ENCODE data around the gene PCYT1B. TPM values are rescaled to one million over a fixed set of nuclear protein-coding genes. Genes with fewer than 3 reads are reported as not detected.
"Not testable (repeated sequence)": the region's sequence is repeated elsewhere in the genome, so short reads cannot be mapped to it uniquely, and the experiment has no call there.

Gene PCYT1B
- total RNA-seq, 1 experiment from 2014 or later: not detected

- DNase-seq (ENCODE audit: low read depth): no peak
These were observed 383 bp downstream of the PCYT1B start for GRCh38 chrX:24646745-24647182.

GRCh38 chrX:24646006-24646405 lies 1.1 kb downstream of the PCYT1B start:
- DNase-seq (ENCODE audit: low read depth): no peak

GRCh38 chrX:24643116-24643515 lies 4.0 kb downstream of the PCYT1B start:
- DNase-seq (ENCODE audit: low read depth): no peak

- DNase-seq (ENCODE audit: low read depth): no peak
These were observed 17.4 kb downstream of the PCYT1B start for GRCh38 chrX:24629701-24630100.

GRCh38 chrX:24619647-24620046 lies 27.5 kb downstream of the PCYT1B start:
- peak; percentile 20 for DNase-seq (ENCODE audit: low read depth)

GRCh38 chrX:24610516-24610915 lies 36.6 kb downstream of the PCYT1B start:
- no peak for DNase-seq (ENCODE audit: low read depth)

GRCh38 chrX:24607616-24608015 lies 39.5 kb downstream of the PCYT1B start:
- no peak for DNase-seq (ENCODE audit: low read depth)

- DNase-seq (ENCODE audit: low read depth): not testable (repeated sequence)
These were observed 41.2 kb downstream of the PCYT1B start for GRCh38 chrX:24605941-24606340.

- no peak for DNase-seq (ENCODE audit: low read depth)
These were observed 44.0 kb downstream of the PCYT1B start for GRCh38 chrX:24603191-24603590.

- DNase-seq (ENCODE audit: low read depth): no peak
These were observed 45.3 kb downstream of the PCYT1B start for GRCh38 chrX:24601858-24602257.

GRCh38 chrX:24594501-24594900 lies 52.6 kb downstream of the PCYT1B start:
- no peak for DNase-seq (ENCODE audit: low read depth)

- DNase-seq (ENCODE audit: low read depth): no peak
These were observed 57.0 kb downstream of the PCYT1B start for GRCh38 chrX:24590111-24590510.

- DNase-seq (ENCODE audit: low read depth): no peak
These were observed 70.1 kb downstream of the PCYT1B start for GRCh38 chrX:24577091-24577490.

GRCh38 chrX:24575496-24575895 lies 71.7 kb downstream of the PCYT1B start:
- no peak for DNase-seq (ENCODE audit: low read depth)

GRCh38 chrX:24574743-24575142 lies 72.4 kb downstream of the PCYT1B start:
- DNase-seq (ENCODE audit: low read depth): no peak

- DNase-seq (ENCODE audit: low read depth): no peak
These were observed 80.0 kb downstream of the PCYT1B start for GRCh38 chrX:24567169-24567568.

GRCh38 chrX:24566240-24566639 lies 80.9 kb downstream of the PCYT1B start:
- no peak for DNase-seq (ENCODE audit: low read depth)

GRCh38 chrX:24563291-24564010 lies 83.7 kb downstream of the PCYT1B start:
- no peak for DNase-seq (ENCODE audit: low read depth)

GRCh38 chrX:24561121-24561520 lies 86.0 kb downstream of the PCYT1B start:
- peak; percentile 3 for DNase-seq (ENCODE audit: low read depth)

- DNase-seq (ENCODE audit: low read depth): no peak
These were observed 94.1 kb downstream of the PCYT1B start for GRCh38 chrX:24553011-24553410.

- DNase-seq (ENCODE audit: low read depth): peak; percentile 7
These were observed 97.0 kb downstream of the PCYT1B start for GRCh38 chrX:24550166-24550565.

GRCh38 chrX:24547961-24548360 lies 99.2 kb downstream of the PCYT1B start:
- no peak for DNase-seq (ENCODE audit: low read depth)

- no peak for DNase-seq (ENCODE audit: low read depth)
These were observed 104.4 kb downstream of the PCYT1B start for GRCh38 chrX:24542756-24543155.

GRCh38 chrX:24536551-24536950 lies 110.6 kb downstream of the PCYT1B start:
- DNase-seq (ENCODE audit: low read depth): no peak

Data from HT1080 (cell line).